ENCODE data around the gene CDYL.

DNA sequence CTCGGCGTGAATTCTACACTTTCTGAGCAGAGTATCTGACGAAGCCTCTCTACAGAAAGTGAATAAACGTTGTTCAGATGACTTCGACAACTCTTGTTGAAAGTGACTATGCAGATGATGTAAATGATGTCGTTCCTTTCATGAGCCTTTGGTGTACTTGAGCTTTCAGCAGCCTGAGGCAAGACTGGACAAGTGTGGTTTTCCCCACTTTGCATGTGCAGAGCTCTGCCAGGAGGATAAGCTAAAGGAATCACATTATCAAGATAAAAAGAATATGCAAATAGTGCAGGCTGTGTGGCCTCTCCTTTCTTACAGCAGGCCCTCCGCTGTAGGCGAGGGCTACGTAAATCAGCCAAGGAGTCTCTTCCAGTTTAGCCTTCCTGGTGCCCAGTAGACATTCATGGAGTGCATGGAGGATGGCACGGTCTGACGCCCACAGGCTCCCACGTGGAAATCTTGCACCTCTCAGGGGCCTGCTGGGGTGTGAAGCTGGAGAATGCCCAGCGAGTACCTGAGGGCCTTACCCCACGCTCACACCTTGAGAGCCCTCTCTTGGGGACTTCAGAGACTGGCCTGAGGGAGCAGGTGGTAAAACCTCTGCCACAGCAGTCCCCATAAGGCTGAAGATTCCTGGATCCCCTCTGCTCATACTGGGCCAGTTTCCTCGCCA is 172.7 kb downstream of the CDYL start:
- TF ChIP-seq, protein P1, sequence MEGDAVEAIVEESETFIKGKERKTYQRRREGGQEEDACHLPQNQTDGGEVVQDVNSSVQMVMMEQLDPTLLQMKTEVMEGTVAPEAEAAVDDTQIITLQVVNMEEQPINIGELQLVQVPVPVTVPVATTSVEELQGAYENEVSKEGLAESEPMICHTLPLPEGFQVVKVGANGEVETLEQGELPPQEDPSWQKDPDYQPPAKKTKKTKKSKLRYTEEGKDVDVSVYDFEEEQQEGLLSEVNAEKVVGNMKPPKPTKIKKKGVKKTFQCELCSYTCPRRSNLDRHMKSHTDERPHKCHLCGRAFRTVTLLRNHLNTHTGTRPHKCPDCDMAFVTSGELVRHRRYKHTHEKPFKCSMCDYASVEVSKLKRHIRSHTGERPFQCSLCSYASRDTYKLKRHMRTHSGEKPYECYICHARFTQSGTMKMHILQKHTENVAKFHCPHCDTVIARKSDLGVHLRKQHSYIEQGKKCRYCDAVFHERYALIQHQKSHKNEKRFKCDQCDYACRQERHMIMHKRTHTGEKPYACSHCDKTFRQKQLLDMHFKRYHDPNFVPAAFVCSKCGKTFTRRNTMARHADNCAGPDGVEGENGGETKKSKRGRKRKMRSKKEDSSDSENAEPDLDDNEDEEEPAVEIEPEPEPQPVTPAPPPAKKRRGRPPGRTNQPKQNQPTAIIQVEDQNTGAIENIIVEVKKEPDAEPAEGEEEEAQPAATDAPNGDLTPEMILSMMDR (IDR thresholded peaks at IDR 0.05), result no peak
- TF ChIP-seq POLR2AphosphoS5 (IDR thresholded peaks at IDR 0.05) (no peak), POLR2A (IDR thresholded peaks at IDR 0.05) (no peak)

All from suprapubic skin (tissue), 4 donors.